ENCODE data around the gene XPR1.

Gene XPR1

GRCh38 chr1:180742663-180743062, 110.8 kb downstream of the XPR1 start:
- no peak for TF ChIP-seq EGR1 (IDR thresholded peaks at IDR 0.05)
- no peak for TF ChIP-seq MAX (IDR thresholded peaks at IDR 0.05)
- no peak for TF ChIP-seq NFIC (IDR thresholded peaks at IDR 0.05)
- TF ChIP-seq TCF12 (IDR thresholded peaks at IDR 0.05; ENCODE audit: low read depth) = no peak
- no peak for TF ChIP-seq USF1 (IDR thresholded peaks at IDR 0.05)
- no peak for TF ChIP-seq RAD21 (IDR thresholded peaks at IDR 0.05; ENCODE audit: low read depth)
- TF ChIP-seq ZBTB7A (IDR thresholded peaks at IDR 0.05; ENCODE audit: low read depth) = no peak
- TF ChIP-seq CEBPB (IDR thresholded peaks at IDR 0.05) = no peak
- no peak for TF ChIP-seq REST (IDR thresholded peaks at IDR 0.05; ENCODE audit: low read depth)
- no peak for TF ChIP-seq TAF1 (IDR thresholded peaks at IDR 0.05; ENCODE audit: low read depth)
- no peak for TF ChIP-seq EP300 (IDR thresholded peaks at IDR 0.05; ENCODE audit: borderline replicate concordance)
- no peak for TF ChIP-seq FOXM1 (IDR thresholded peaks at IDR 0.05; ENCODE audit: borderline replicate concordance, low read depth)
- no peak for TF ChIP-seq CREB1 (IDR thresholded peaks at IDR 0.05; ENCODE audit: low read depth)
- TF ChIP-seq YY1 (IDR thresholded peaks at IDR 0.05; ENCODE audit: low read depth) = no peak
- TF ChIP-seq TEAD4 (IDR thresholded peaks at IDR 0.05) = no peak

GRCh38 chr1:180743868-180744267, 112.0 kb downstream of the XPR1 start:
- TF ChIP-seq CREB1 (IDR thresholded peaks at IDR 0.05; ENCODE audit: low read depth) (no peak), FOXM1 (IDR thresholded peaks at IDR 0.05; ENCODE audit: borderline replicate concordance, low read depth) (no peak), CEBPB (IDR thresholded peaks at IDR 0.05) (no peak), TCF12 (IDR thresholded peaks at IDR 0.05; ENCODE audit: low read depth) (no peak), USF1 (IDR thresholded peaks at IDR 0.05) (no peak), ZBTB7A (IDR thresholded peaks at IDR 0.05; ENCODE audit: low read depth) (no peak), EP300 (IDR thresholded peaks at IDR 0.05; ENCODE audit: borderline replicate concordance) (no peak), YY1 (IDR thresholded peaks at IDR 0.05; ENCODE audit: low read depth) (no peak), REST (IDR thresholded peaks at IDR 0.05; ENCODE audit: low read depth) (no peak), EGR1 (IDR thresholded peaks at IDR 0.05) (no peak), MAX (IDR thresholded peaks at IDR 0.05) (no peak), TAF1 (IDR thresholded peaks at IDR 0.05; ENCODE audit: low read depth) (no peak), TEAD4 (IDR thresholded peaks at IDR 0.05) (no peak), NFIC (IDR thresholded peaks at IDR 0.05) (no peak), RAD21 (IDR thresholded peaks at IDR 0.05; ENCODE audit: low read depth) (no peak)

GRCh38 chr1:180745098-180745497, 113.3 kb downstream of the XPR1 start:
- no peak for TF ChIP-seq TEAD4 (IDR thresholded peaks at IDR 0.05)
- TF ChIP-seq REST (IDR thresholded peaks at IDR 0.05; ENCODE audit: low read depth) = no peak
- TF ChIP-seq CREB1 (IDR thresholded peaks at IDR 0.05; ENCODE audit: low read depth) = no peak
- no peak for TF ChIP-seq ZBTB7A (IDR thresholded peaks at IDR 0.05; ENCODE audit: low read depth)
- TF ChIP-seq FOXM1 (IDR thresholded peaks at IDR 0.05; ENCODE audit: borderline replicate concordance, low read depth) = no peak
- no peak for TF ChIP-seq RAD21 (IDR thresholded peaks at IDR 0.05; ENCODE audit: low read depth)
- TF ChIP-seq TCF12 (IDR thresholded peaks at IDR 0.05; ENCODE audit: low read depth) = no peak
- TF ChIP-seq MAX (IDR thresholded peaks at IDR 0.05) = no peak
- TF ChIP-seq USF1 (IDR thresholded peaks at IDR 0.05) = no peak
- TF ChIP-seq NFIC (IDR thresholded peaks at IDR 0.05) = no peak
- no peak for TF ChIP-seq TAF1 (IDR thresholded peaks at IDR 0.05; ENCODE audit: low read depth)
- TF ChIP-seq CEBPB (IDR thresholded peaks at IDR 0.05) = no peak

- TF ChIP-seq CEBPB (IDR thresholded peaks at IDR 0.05) (no peak), RAD21 (IDR thresholded peaks at IDR 0.05; ENCODE audit: low read depth) (no peak), TCF12 (IDR thresholded peaks at IDR 0.05; ENCODE audit: low read depth) (no peak), ZBTB7A (IDR thresholded peaks at IDR 0.05; ENCODE audit: low read depth) (no peak), TAF1 (IDR thresholded peaks at IDR 0.05; ENCODE audit: low read depth) (no peak), USF1 (IDR thresholded peaks at IDR 0.05) (no peak), TEAD4 (IDR thresholded peaks at IDR 0.05) (no peak), YY1 (IDR thresholded peaks at IDR 0.05; ENCODE audit: low read depth) (no peak)
These were observed 120.1 kb downstream of the XPR1 start for GRCh38 chr1:180751921-180752320.

All from Ishikawa (cell line).